MCF 10A (cell line): Measurements from ENCODE around the gene SNRPB. TPM values are rescaled to one million over a fixed set of nuclear protein-coding genes. Genes with fewer than 3 reads are reported as not detected.
"Not testable (repeated sequence)": the region's sequence is repeated elsewhere in the genome, so short reads cannot be mapped to it uniquely, and the experiment has no call there.

ENCODE experiments used
- BruUV-seq: library from RNA; stranded (reverse); fragments of 400-500 nt; replicated peaks from 2 replicates; lab custom pipeline; 2021; lab: Mats Ljungman, UMichigan
- CTCF ChIA-PET: fragments of 300-600 bp; sonication (Branson Sonifier 250); formaldehyde crosslinking; extraction: SDS; loops from one replicate; lab custom pipeline; 2021; ENCODE audit warnings: antibody characterized with exemption, inconsistent platforms; lab: Yijun Ruan, JAX
- POLR2A ChIA-PET: fragments of 300-600, 350-650 bp; sonication (Branson Sonifier 250); formaldehyde crosslinking; extraction: SDS; loops from one replicate; lab custom pipeline; 2020; ENCODE audit warnings: antibody characterized with exemption, inconsistent platforms; lab: Yijun Ruan, JAX
- DNase-seq: peaks from one replicate; pipeline ENCODE4 v3.0.0-alpha.2; 2018; ENCODE audit not compliant: unreplicated experiment
- H3K27ac Mint-ChIP-seq: one replicate; pipeline ENCODE4 v1.8.0; 2022; ENCODE audit warnings: mild to moderate bottlenecking, low read depth, mixed read lengths; ENCODE audit not compliant: unreplicated experiment
- H3K27me3 Mint-ChIP-seq: one replicate; pipeline ENCODE4 v1.8.0; 2022; ENCODE audit warnings: mixed read lengths; ENCODE audit not compliant: insufficient read depth, unreplicated experiment
- H3K36me3 Mint-ChIP-seq: one replicate; pipeline ENCODE4 v1.8.0; 2022; ENCODE audit warnings: mild to moderate bottlenecking, moderate library complexity, mixed read lengths; ENCODE audit not compliant: insufficient read depth, unreplicated experiment
- H3K4me1 Mint-ChIP-seq: one replicate; pipeline ENCODE4 v1.8.0; 2022; ENCODE audit warnings: mixed read lengths; ENCODE audit not compliant: insufficient read depth, unreplicated experiment
- H3K4me3 Mint-ChIP-seq: one replicate; pipeline ENCODE4 v1.8.0; 2022; ENCODE audit warnings: mild to moderate bottlenecking, moderate library complexity, mixed read lengths; ENCODE audit not compliant: unreplicated experiment
- H3K9me3 Mint-ChIP-seq: one replicate; pipeline ENCODE4 v1.8.0; 2022; ENCODE audit warnings: mixed read lengths; ENCODE audit not compliant: unreplicated experiment
- CTCF ChIP-seq: fragments of 200-600 bp; IDR thresholded peaks from one replicate; pipeline ENCODE4 v1.8.0; 2022; ENCODE audit warnings: antibody characterized with exemption, mild to moderate bottlenecking; ENCODE audit not compliant: unreplicated experiment
- intact Hi-C: fragments of 100-400 bp; cut with micrococcal nuclease; formaldehyde crosslinking; loops from 2 replicates; pipeline ENCODE4 v1.14.1; 2022
- total RNA-seq: library from RNA; stranded (reverse); gene quantifications from 2 replicates; pipeline ENCODE4 v1.2.3, GENCODE V29; 2022

The SNRPB gene
- total RNA-seq, 1 experiment from 2014 or later: 236 TPM

- no peaks in the 10 kb centered on the region for H3K27me3 Mint-ChIP-seq
- BruUV-seq: TSS peak; percentile 28
- intact Hi-C loops: no loop called here
- H3K4me3 Mint-ChIP-seq: peak overlapping the region; percentile 88
- no peaks in the 10 kb centered on the region for H3K4me1 Mint-ChIP-seq
- H3K27ac Mint-ChIP-seq: peak overlapping the region; percentile 96
- ChIA-PET CTCF (interaction anchor here (0.6 to 3.5 kb wide), 3 partner anchors 16 to 138 kb away, joined by 3 to 32 read pairs (median 6); no protein-coding TSS in a partner anchor), POLR2A (interaction anchor here (0.6 to 3.7 kb wide), 12 partner anchors 10 to 556 kb away, joined by 3 to 40 read pairs (median 4); partner anchors contain the start of genes NOP56 and SNRPB)
- no peaks in the 10 kb centered on the region for H3K36me3 Mint-ChIP-seq
- TF ChIP-seq CTCF: no peak
- H3K9me3 Mint-ChIP-seq: no peaks in the 10 kb centered on the region
- DNase-seq: no peak
Measured at GRCh38 chr20:2507464-2507863, 36.9 kb upstream of the SNRPB start.

- DNase-seq, H3K36me3 Mint-ChIP-seq, H3K9me3 Mint-ChIP-seq, H3K4me1 Mint-ChIP-seq, H3K27ac Mint-ChIP-seq, intact Hi-C loops, H3K27me3 Mint-ChIP-seq, POLR2A ChIA-PET, H3K4me3 Mint-ChIP-seq, BruUV-seq: not testable (repeated sequence)
- CTCF ChIA-PET: interaction anchor here (3.5 kb wide), 1 partner anchor 17 kb away, joined by 32 read pairs; no protein-coding TSS in a partner anchor
Measured at GRCh38 chr20:2506426-2506825, 35.8 kb upstream of the SNRPB start.

- BruUV-seq, POLR2A ChIA-PET, H3K27me3 Mint-ChIP-seq, H3K27ac Mint-ChIP-seq, H3K9me3 Mint-ChIP-seq, DNase-seq, intact Hi-C loops, H3K4me1 Mint-ChIP-seq, H3K4me3 Mint-ChIP-seq: not testable (repeated sequence)
- H3K36me3 Mint-ChIP-seq: peaks cover 13% of the 10 kb centered on the region
- CTCF ChIA-PET: interaction anchor here (1.7 to 2.0 kb wide), 2 partner anchors 10 to 17 kb away, joined by 4 to 5 read pairs; no protein-coding TSS in a partner anchor
Measured at GRCh38 chr20:2504803-2505202, 34.2 kb upstream of the SNRPB start.

GRCh38 chr20:2502808-2503384 is 32.3 kb upstream of the SNRPB start:
- H3K27ac Mint-ChIP-seq, intact Hi-C loops, H3K27me3 Mint-ChIP-seq, H3K4me3 Mint-ChIP-seq, POLR2A ChIA-PET, BruUV-seq, H3K4me1 Mint-ChIP-seq, H3K9me3 Mint-ChIP-seq, CTCF ChIA-PET, DNase-seq: not testable (repeated sequence)
- H3K36me3 Mint-ChIP-seq: peaks cover 26% of the 10 kb centered on the region

GRCh38 chr20:2485661-2486060 is 15.1 kb upstream of the SNRPB start:
- Mint-ChIP-seq H3K4me1 (no peaks in the 10 kb centered on the region), H3K36me3 (peaks cover 73% of the 10 kb centered on the region), H3K27me3 (no peaks in the 10 kb centered on the region), H3K9me3 (no peaks in the 10 kb centered on the region), H3K4me3 (no peak overlapping the region), H3K27ac (no peak overlapping the region)
- POLR2A ChIA-PET: interaction anchor here (0.6 to 1.8 kb wide), 2 partner anchors 15 to 23 kb away, joined by 3 to 5 read pairs; partner anchors contain the start of genes SNRPB and ZNF343
- CTCF ChIA-PET: interaction anchor here (1.0 kb wide), 1 partner anchor 36 kb away, joined by 3 read pairs; no protein-coding TSS in a partner anchor
- DNase-seq: no peak
- BruUV-seq: no TSS peak
- TF ChIP-seq CTCF: no peak
- intact Hi-C loops: no loop called here
